NCI-H187 (cell line): ENCODE results near the gene TECRL.

Experiments
- DNase-seq, 2 experiments: peaks; one replicate each; lab custom pipeline; 2025; lab: John Stamatoyannopoulos, UW

The TECRL gene, protein sequence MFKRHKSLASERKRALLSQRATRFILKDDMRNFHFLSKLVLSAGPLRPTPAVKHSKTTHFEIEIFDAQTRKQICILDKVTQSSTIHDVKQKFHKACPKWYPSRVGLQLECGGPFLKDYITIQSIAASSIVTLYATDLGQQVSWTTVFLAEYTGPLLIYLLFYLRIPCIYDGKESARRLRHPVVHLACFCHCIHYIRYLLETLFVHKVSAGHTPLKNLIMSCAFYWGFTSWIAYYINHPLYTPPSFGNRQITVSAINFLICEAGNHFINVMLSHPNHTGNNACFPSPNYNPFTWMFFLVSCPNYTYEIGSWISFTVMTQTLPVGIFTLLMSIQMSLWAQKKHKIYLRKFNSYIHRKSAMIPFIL

DNA sequence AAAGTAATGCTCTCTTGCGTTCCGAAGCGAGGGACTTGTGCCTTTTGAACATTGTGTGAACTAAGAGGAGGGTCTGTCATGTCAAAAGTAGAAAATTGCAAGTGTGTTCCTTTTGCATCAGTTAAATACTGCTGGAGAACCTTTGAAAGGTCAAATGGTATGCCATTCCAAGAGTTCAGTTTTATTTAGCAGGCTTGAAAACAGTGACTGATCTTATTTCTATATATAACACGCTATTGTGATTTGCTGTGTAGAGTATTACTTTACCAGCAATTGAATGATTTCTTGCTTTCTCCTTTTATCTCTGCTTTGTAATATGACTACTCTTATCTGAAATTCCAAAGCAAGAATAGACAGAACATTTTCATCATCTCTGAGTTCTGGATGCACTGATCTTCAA is at the start of gene TECRL:
Gene TECRL (minus strand): TSS at position 151 of the 400 bp plus-strand sequence. CDS start 99 bp downstream, at position 52.
- no peak for DNase-seq

DNA sequence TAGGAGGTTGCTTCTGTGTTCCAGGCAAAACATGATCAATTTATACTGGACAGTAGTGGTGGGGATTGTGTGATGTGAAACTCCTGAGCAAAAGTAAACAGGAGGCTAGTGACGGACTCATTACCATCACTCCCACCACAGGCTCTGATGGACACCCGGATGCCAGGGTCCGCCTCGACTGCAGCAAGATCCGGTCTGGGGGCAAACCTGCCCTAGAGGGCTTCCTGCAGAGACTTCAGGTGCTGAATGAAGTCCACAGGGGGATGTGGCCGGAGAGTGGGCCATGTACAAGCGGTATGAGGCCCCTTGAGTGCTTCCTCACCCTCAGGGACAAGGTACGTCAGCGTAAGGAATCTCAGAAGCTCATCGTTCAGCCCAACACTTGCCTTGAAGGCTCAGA is 23.4 kb upstream of the TECRL start:
- DNase-seq: no peak

DNA sequence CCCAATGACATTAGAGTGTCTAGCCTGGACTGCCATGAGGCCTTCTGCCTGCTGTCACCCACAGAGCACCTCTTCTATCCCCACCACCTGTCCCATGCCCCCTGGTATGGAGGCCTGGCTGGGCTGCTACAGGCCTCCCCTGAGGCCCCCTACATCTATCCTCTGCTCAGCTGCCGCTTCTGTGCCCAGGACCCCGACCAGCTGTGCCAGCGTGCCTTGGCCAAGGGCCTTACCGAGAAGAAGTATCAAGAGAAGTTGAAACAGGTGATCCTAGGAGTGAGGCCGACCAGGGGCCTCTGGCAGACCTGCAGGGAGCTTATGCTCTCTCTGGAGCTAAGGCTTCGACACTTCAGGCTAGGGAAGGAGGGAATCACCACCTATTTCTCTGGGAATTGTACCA is 21.7 kb upstream of the TECRL start:
- DNase-seq: no peak

DNA sequence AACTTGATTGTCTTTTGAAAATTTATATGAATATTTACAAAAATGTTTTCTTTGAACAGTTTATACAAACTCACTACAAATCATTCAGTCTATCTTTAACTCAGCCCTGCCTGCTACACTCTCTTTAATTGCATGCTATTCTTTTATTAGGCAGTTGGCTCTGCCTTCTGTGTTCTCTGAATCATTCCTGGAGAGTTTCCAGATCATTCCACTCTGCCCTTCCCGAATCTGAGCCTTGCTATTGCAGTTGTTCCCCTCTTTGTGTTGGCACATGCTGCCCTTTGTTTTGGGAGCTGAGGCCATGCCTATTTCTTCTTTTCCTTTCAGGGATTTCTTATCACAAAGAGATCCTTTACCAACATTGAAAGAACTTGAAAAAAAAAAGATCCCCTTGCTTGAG is 8.7 kb upstream of the TECRL start:
- no peak for DNase-seq

DNA sequence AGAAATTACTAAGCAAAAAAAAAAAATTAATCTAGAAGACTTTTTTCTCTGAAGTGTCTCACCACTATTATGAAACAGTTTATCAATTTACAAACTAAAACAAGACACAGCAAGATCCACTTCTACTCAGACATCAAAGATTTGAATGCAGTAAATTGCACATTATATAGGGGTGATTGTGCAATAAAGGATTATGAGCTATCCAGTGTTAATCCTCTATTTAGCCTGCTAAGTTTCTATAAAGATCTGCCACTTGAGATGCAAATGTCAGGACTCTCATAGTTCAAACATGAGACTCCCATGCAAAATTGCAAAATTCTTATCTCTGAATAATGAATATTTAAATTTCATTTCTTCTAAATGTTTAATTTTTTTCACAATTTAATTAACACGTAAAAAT is 2.2 kb downstream of the TECRL start:
- no peak for DNase-seq

DNA sequence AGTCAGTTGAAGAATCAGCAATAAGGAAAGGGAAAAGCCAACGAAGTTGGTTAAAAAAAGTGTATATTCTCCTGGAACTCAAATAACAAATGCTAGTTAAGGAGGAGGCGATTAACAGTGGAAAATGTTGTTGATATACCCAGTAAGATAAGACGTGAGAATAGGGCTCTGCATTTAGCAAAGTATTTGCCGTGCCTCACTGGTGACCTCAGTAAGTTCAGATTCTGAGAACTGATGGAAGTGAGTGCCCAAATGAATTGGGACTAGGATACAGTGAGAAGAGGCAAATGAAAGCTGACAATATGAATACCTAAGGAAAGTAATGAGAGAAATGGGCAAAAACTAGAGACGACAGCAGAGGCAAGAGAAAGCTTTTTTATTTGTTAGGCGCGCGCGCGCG is 3.5 kb downstream of the TECRL start:
- DNase-seq: no peak

DNA sequence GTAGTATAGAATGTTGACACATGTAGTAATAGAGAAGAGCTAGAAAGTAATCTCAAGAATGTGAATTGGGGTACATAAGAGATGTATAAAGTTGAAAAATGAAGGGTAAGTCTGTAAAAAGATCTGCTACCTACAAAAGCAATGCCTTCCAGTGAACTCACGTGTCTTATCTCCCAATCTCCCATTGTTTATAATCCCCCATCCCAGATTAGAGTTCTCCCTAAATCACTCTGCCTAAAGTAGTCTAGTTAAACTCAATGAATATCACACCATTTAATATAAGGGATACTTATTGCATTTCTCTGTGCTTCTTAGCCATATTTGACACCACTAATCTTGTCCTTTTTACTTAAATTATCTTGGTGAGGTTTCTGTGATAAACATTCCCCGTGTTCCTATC is 6.6 kb downstream of the TECRL start:
- DNase-seq: no peak

DNA sequence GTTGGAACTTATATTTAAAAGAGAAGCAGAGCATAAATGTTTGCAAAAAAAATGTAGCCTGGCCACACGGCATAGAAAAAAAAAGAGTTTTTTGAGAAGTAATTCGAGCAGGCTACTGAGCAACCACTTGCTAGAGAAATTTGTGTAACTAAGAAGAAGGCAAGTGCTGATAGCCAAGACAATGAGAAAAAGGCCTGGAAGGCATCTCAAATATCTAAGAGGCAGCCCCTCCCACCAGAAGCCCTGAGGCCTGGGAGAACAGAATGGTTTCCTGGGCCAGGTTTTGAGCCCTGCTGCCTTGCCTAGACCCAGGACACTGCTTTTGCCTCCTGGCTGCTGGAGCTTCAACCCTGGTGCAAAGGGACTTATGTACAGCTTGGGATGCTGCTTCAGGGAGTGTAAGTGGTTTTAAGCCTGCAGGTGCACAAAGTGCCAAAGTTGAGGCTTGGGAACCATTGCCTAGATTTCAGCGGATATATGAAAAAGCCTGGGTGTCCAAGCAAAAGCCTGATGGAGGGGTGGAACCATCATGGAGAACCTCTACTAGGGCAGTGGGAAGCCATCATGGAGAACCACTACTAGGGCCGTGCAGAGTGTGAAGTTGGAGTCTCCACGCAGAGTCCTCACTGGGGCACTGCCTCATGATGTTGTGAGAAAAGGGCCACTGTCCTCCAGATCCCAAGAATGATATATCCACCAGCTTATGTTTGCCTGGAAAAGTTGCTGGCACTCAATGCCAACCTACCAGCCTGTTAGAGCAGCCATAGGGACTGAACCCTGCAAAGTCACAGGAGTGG is 9.7 kb downstream of the TECRL start:
- DNase-seq: no peak

DNA sequence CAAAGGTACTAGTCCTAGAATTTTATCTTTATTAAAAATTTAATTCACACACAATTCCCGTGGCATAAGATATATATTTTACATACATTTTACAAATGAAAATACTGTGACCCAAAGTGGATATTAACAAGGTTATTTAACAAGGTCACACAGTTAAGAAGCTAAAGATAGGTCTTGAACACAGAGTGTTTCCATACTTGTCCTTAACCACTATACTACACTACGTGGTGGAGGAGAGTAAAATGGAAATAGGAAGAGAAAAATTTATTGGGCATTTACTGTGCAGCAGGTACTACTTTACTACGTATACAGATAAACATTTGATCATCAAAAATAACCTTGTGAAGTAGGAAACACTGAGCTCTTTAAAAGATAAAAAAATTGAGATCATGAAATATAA is 14.8 kb downstream of the TECRL start:
- no peak for DNase-seq

DNA sequence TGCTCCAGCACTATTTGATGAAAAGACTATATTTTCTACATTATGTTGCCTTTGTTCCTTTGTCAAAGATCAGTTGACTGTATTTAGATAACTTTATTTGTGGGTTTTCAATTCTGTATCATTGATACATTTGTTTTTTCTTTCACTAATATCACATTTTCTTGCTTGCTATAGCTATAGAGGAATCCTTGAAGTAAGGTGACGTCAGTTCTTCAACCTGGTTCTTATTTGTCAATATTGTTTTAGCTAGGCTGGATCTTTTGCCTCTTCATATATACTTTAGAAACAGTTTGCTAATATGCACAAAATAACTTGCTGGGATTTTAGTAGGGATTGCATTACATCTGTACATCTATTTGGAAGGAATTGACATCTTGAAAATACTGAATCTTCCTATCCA is 21.0 kb downstream of the TECRL start:
- DNase-seq: no peak

DNA sequence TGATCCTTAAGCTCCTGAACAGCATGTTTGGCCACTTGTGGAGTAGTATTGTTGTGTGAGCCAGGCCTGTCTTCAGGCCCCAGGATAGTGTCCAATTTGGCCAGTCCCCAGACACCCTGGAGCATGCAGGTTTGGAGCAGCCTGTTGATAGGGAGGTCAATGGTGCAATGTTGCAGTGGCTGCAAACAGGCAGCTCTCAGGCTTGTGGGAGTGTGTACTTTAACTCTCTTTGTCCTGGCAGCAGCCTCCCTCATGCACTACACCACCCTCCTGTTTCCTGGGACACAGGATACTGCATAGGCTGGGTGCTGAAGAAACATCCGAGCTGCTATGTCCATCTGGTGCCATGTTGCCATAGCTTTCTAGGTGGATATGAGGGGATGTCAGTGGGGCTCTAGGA is 24.0 kb downstream of the TECRL start:
- DNase-seq: no peak

DNA sequence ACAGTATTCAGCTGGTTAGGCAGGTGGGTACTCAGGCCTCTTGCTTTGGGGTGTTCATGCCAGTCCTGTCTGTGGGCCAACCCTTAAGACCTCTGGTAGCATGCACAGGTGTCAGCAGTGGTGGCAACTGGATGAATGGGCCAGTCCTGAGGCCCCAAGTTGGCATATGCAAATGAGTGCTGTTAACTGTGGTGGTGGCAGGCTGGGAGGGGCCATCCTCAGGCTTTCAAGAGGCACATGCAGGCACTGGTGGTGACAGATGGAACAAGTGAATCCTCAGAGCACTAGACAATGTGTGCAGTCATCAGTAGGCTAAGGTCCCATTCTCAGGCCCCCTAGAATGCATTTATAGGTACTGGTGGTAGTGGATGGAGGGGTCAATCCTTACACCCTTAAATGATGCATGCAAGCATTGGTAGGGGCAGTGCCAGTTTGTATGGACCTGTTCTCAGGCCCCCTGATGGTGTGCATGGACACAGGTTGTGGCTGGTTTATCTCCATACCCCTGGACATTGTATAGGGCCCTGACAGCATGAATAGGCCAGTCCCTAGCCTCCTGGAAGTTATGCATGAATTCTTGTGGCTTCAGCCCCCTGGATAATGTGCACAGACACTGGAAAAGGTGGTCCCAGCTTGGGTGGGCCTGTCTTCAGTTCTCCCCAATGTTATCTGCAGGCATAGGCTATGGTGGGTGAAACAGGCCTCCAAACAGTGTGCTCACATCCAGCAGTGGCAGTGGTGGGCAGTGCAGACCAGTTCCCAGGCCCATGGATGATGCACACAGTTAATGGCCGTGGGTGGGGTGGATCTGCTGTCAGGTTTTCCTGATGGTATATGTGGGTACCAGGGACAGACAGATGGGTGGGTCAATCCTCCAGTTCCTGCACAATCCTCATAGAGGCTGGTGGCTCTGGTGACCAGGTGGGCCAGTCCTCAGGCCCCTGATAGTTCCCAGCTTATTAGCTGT is 24.7 kb downstream of the TECRL start:
- no peak for DNase-seq

DNA sequence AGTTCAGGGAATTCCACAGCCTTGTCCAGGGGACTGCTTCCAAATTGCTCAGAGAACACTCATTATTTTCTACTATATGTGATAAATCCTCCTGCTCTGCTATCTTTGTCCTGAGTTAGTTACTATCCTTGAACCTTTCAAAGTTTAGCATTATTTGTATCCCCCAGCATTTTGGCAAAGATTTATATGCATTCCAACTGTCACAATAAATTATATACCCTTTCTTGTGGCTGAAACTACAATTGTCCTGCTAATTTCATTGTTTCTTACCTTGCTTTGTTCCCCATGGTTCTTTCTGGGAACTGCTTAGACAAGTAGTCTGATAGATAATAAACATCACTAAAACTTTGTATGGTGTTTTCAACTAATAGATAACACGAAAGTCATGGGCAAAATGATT is 40.5 kb downstream of the TECRL start:
- DNase-seq: no peak

DNA sequence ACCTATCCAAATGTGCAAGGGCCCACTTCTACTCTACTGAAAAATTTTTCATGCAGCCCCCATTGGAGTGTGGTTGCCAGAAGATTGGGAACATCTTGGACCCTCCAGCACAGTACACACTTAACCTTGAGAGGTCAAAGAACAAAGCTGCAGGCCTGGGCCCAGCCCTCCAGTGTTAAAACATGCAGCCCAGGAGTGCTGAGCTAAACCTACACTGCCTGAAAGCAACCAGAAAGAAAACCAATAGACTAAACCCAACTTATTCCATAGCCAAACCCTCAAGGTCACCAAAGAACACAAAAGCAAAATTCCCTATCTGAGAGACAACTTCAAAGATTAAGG is 47.9 kb downstream of the TECRL start:
- no peak for DNase-seq

DNA sequence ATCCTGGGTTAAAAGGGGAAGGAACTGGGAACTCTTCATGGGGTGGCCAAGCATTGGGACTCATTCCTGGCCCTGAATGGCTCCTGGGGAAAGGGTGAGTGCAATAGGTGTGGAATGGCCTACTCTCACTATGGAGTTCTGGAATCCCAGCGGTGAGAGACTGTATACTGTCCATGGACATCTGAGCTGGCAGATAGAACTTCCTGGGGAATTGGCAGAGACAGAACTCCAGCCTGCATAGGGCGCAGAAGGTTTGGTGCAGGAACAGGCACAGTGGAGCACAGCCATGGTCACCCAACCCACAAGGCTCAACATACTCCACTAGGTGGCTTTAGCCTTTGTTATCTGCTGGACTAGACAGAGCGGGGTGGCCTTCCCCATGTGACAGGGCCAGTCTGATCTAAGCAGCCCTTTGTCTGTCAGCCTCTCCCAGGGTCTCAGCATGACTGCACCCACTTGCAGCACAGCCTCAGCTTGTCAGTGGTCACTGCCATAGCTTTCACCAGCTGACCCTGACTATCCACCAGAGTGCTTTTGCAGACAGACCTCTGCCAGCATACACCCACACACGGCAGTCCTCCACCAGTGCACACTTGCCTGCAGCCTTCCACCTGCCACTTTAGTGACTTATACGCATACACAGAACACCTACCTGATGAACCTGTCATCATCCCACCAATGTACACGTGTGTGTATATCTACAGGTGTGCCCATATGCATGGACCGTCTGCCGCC is 48.4 kb downstream of the TECRL start:
- no peak for DNase-seq

DNA sequence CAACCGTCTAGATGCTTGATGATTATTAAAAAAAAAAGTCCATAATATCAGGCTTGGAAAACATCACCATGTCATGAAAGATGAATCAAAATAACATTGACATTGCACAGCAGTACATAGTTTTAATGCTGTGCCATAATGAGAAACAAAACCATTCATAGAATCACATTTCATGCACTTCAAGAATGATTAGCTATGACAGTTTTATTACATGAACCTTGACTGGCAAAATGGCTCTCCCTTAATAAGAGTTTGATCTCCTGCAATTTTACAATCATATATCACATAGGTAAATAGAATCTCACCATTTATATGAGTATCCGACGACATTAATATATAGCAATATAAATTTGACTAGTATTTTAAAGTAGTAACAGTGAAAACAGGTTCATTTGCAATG is 49.8 kb downstream of the TECRL start:
- no peak for DNase-seq

DNA sequence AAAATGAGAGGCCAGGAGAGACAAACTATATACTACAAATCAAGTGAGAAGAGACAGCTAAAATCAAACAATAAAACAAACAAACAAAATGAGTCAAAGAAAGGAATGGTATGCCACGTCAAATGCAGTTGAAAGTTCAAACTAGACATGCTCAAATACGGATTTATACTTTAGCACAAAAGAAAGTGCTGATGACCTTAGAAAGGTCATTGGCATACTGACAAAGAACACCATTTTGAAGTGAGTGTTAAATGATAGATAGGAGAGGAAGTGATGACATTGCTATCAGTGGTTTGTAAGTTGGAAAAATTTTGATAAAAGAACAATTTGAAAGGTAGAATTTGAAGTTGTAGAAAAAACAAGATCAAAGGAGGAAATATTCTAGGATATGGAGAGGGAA is 55.3 kb downstream of the TECRL start:
- DNase-seq: no peak

DNA sequence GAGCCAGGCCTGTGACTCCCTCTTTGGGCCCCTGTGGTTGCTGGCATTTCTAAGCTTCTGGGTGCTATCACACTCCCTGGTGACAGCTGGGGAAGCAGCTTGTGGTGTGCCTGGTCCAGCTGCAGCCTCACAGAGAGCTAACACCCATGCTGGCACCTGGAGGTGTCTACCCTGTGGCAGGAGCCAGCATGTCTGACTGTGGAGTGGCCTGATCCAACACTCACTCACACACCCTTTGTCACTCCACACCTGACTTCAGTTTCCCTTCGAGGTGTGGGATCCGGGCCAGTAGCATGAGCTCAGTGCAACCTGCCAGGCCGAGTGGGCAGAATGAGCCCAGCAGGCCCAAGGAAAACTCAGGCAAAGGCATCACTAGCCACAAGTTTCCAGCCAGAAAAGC is 67.5 kb downstream of the TECRL start:
- no peak for DNase-seq

DNA sequence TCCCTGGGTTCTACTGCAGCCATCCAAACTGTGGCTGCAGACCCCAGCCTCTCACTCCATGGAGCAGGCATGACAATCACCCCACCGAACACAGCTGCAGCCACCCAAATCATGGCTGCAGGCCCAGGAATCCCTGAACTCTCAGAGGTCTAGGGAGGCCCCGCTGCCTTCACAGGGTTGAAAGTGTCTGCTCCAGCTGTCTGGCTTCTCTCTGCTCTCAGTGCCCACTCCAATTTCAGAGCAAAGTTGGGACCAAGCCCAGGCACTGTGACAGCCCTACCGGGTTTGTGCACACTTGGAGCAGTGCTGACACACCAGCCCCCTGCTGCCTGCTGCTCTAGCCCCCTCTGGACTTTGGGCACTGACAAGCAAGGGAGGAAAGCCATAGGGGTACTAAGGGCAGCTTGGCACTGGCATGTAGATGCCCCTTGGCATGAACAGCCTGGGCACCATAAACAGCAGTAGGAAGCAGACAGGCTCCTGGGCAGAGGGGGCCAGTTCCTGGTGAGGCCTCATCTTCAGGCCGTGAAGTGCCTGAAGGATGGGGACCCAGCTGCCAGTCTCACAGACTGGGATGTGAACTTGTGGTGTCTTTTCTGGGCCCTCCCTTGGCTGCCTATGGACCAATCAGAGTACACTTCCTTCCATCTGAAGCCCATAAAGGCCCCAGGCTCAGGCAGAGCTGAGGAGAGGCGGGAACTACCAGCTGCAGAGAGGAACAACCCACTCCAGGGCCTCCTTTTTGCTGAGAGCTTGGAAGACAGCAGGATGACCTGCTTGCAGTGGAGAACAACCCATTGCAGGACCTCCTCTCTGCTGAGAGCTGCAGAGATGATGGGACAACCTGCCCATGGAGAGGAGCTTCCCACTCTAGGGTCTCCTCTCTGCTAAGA is 68.8 kb downstream of the TECRL start:
- no peak for DNase-seq

DNA sequence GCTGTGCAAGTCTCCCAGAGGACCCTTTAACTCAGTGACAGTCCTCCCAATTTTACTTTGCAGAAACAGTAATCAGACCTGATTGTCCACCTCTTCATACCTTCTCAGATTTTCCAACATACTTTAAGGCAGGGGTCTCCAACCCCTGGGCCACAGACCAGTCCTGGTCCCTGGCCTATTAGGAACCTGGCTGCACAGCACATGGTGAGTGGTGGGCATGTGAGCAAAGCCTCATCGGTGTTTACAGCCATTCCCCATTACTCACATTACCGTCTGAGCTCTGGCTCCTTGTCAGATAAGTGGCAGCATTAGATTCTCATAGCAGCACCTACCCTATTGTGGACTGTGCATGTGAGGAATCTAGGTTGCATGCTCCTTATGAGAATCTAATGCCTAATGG is 74.3 kb downstream of the TECRL start:
- no peak for DNase-seq

DNA sequence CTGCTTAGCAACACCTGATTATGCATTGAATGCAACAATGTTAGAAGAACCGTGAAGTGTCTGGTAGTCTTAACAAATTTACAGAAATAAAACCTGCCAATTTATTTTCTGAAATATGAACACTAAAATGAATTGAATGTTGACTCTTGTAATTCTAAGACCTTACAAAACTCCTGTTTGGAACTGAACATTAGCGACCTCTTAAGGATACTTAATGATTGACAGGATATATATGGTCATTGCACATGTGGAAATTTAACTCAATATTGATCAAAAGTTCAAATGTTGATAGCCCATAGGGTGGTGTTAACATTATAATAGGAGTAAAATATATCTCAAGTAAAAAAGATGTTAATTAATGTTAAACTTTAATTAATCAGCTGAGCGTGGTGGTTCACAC is 79.1 kb downstream of the TECRL start:
- no peak for DNase-seq
